Stimulated activated naive CD8-positive, alpha-beta T cell treated with anti-CD3 and anti-CD28 coated beads, Interleukin-15, amount 100 ng/mL, for 72 hours (primary cell): ENCODE measurements around the gene SRP68.

Source experiments
- ATAC-seq: fragments of 150-1000 bp; cut with Tn5 transposase; 2 replicates; pipeline ENCODE4 v1.10.0; 2021; ENCODE audit warnings: mild to moderate bottlenecking, moderate library complexity
- DNase-seq, 2 donors: peaks; one replicate each; pipeline ENCODE4 v3.0.0; 2021 to 2022
- H3K27ac Mint-ChIP-seq, 2 donors: one replicate each; pipeline ENCODE4 v1.8.0; 2022; ENCODE audit warnings: mild to moderate bottlenecking in 2 of 2, mixed read lengths in 2 of 2, moderate library complexity in 2 of 2
- H3K27me3 Mint-ChIP-seq: one replicate; pipeline ENCODE4 v1.8.0; 2022; ENCODE audit warnings: mixed read lengths
- H3K4me1 Mint-ChIP-seq: one replicate; pipeline ENCODE4 v1.8.0; 2022; ENCODE audit warnings: mild to moderate bottlenecking, mixed read lengths
- H3K4me3 Mint-ChIP-seq, 2 donors: one replicate each; pipeline ENCODE4 v1.8.0; 2022; ENCODE audit warnings: mild to moderate bottlenecking in 2 of 2, mixed read lengths in 2 of 2, moderate library complexity in 1 of 2
- H3K9me3 Mint-ChIP-seq, 2 donors: one replicate each; pipeline ENCODE4 v1.8.0; 2022; ENCODE audit warnings: mixed read lengths in 2 of 2

Gene SRP68

GRCh38 chr17:76072148-76072858, at the start of gene SRP68:
Gene SRP68, minus strand, starts transcription at chr17:76072517. Its CDS starts 26 bp downstream, at chr17:76072491.
- DNase-seq (peak; percentile 81 to 85), ATAC-seq (peak; percentile 89)
- Mint-ChIP-seq H3K9me3 (no peaks in the 10 kb centered on the region), H3K27ac (peak within 1 kb of the TSS; percentile 99), H3K4me3 (peak within 1 kb of the TSS; percentile 98), H3K4me1 (peaks cover 51% of the 10 kb centered on the region), H3K27me3 (peaks cover 41% of the 10 kb centered on the region)

- ATAC-seq (peak; percentile 47), DNase-seq (no peak)
- Mint-ChIP-seq H3K9me3 (no peaks in the 10 kb centered on the region), H3K4me1 (peaks cover 56% of the 10 kb centered on the region), H3K4me3 (peak overlapping the region; percentile 61 to 75), H3K27me3 (no peaks in the 10 kb centered on the region), H3K27ac (peak overlapping the region; percentile 54 to 91)
Measured at GRCh38 chr17:76121932-76122430, 49.7 kb upstream of the SRP68 start.

GRCh38 chr17:76120658-76121008, 48.3 kb upstream of the SRP68 start:
- Mint-ChIP-seq H3K27ac (peak overlapping the region; percentile 72 to 89), H3K9me3 (no peaks in the 10 kb centered on the region), H3K27me3 (no peaks in the 10 kb centered on the region), H3K4me1 (peaks cover 46% of the 10 kb centered on the region), H3K4me3 (peak overlapping the region in 1 of 2 donors; percentile 44)
- DNase-seq (no peak), ATAC-seq (no peak)

- Mint-ChIP-seq H3K27ac (no peak overlapping the region), H3K4me1 (peaks cover 38% of the 10 kb centered on the region), H3K4me3 (no peak overlapping the region)
Measured at GRCh38 chr17:76119409-76120371, 47.4 kb upstream of the SRP68 start.

GRCh38 chr17:76115138-76115754, 42.9 kb upstream of the SRP68 start:
- Mint-ChIP-seq H3K4me1 (no peaks in the 10 kb centered on the region), H3K27me3 (no peaks in the 10 kb centered on the region), H3K9me3 (no peaks in the 10 kb centered on the region), H3K4me3 (no peak overlapping the region), H3K27ac (no peak overlapping the region)
- ATAC-seq, result no peak
- DNase-seq, result no peak

More at GRCh38 chr17:76119409-76120371, 47.4 kb upstream of the SRP68 start:
- Mint-ChIP-seq H3K27me3 (no peaks in the 10 kb centered on the region), H3K9me3 (no peaks in the 10 kb centered on the region)
- no peak for ATAC-seq
- no peak for DNase-seq

- Mint-ChIP-seq H3K27ac (peak overlapping the region in 1 of 2 donors; percentile 27), H3K27me3 (no peaks in the 10 kb centered on the region), H3K4me3 (no peak overlapping the region), H3K4me1 (no peaks in the 10 kb centered on the region), H3K9me3 (no peaks in the 10 kb centered on the region)
- ATAC-seq (no peak), DNase-seq (no peak)
Measured at GRCh38 chr17:76111956-76112355, 39.6 kb upstream of the SRP68 start.

GRCh38 chr17:76107509-76107908, 35.2 kb upstream of the SRP68 start:
- Mint-ChIP-seq H3K4me3 (no peak overlapping the region), H3K4me1 (peaks cover 20% of the 10 kb centered on the region), H3K27me3 (no peaks in the 10 kb centered on the region), H3K9me3 (no peaks in the 10 kb centered on the region), H3K27ac (no peak overlapping the region)
- ATAC-seq, result no peak
- no peak for DNase-seq

GRCh38 chr17:76106703-76107102, 34.4 kb upstream of the SRP68 start:
- Mint-ChIP-seq H3K27ac (no peak overlapping the region), H3K9me3 (no peaks in the 10 kb centered on the region), H3K4me3 (no peak overlapping the region), H3K27me3 (no peaks in the 10 kb centered on the region), H3K4me1 (peaks cover 22% of the 10 kb centered on the region)
- DNase-seq, result no peak
- no peak for ATAC-seq

GRCh38 chr17:76104896-76105231, 32.5 kb upstream of the SRP68 start:
- Mint-ChIP-seq H3K27ac (peak overlapping the region; percentile 48 to 86), H3K4me1 (peaks cover 30% of the 10 kb centered on the region), H3K9me3 (no peaks in the 10 kb centered on the region), H3K27me3 (no peaks in the 10 kb centered on the region), H3K4me3 (peak overlapping the region; percentile 95 to 96)
- DNase-seq, result no peak
- ATAC-seq, result no peak

GRCh38 chr17:76104140-76104895, 32.0 kb upstream of the SRP68 start:
- Mint-ChIP-seq H3K9me3 (no peaks in the 10 kb centered on the region), H3K4me3 (peak overlapping the region; percentile 95 to 96), H3K27me3 (no peaks in the 10 kb centered on the region), H3K4me1 (peaks cover 30% of the 10 kb centered on the region), H3K27ac (peak overlapping the region; percentile 98)
- DNase-seq, result no peak
- no peak for ATAC-seq

GRCh38 chr17:76103274-76104139, 31.2 kb upstream of the SRP68 start, which contains the start of gene EXOC7:
Gene EXOC7, minus strand, starts transcription at chr17:76103787. Its CDS starts 95 bp downstream, at chr17:76103692.
- H3K27me3 Mint-ChIP-seq, result no peaks in the 10 kb centered on the region
- DNase-seq (peak; percentile 93 to 94), ATAC-seq (peak; percentile 92)
- H3K9me3 Mint-ChIP-seq, result no peaks in the 10 kb centered on the region
- peak within 1 kb of the TSS; percentile 98 for H3K27ac Mint-ChIP-seq
- peak within 1 kb of the TSS; percentile 95 to 96 for H3K4me3 Mint-ChIP-seq
- peaks cover 30% of the 10 kb centered on the region for H3K4me1 Mint-ChIP-seq

- Mint-ChIP-seq H3K4me1 (peaks cover 31% of the 10 kb centered on the region), H3K4me3 (peak overlapping the region; percentile 95 to 96), H3K27ac (peak overlapping the region; percentile 98), H3K9me3 (no peaks in the 10 kb centered on the region), H3K27me3 (no peaks in the 10 kb centered on the region)
- ATAC-seq (no peak), DNase-seq (no peak)
Measured at GRCh38 chr17:76102944-76103273, 30.6 kb upstream of the SRP68 start.

- Mint-ChIP-seq H3K27ac (peak overlapping the region in 1 of 2 donors; percentile 31), H3K27me3 (no peaks in the 10 kb centered on the region), H3K4me1 (peaks cover 16% of the 10 kb centered on the region), H3K9me3 (no peaks in the 10 kb centered on the region), H3K4me3 (no peak overlapping the region)
- ATAC-seq (no peak), DNase-seq (no peak)
Measured at GRCh38 chr17:76097716-76098295, 25.5 kb upstream of the SRP68 start.

GRCh38 chr17:76095943-76096342, 23.6 kb upstream of the SRP68 start:
- ATAC-seq, result no peak
- Mint-ChIP-seq H3K27me3 (no peaks in the 10 kb centered on the region), H3K4me1 (peaks cover 4% of the 10 kb centered on the region), H3K27ac (no peak overlapping the region), H3K4me3 (no peak overlapping the region), H3K9me3 (no peaks in the 10 kb centered on the region)
- DNase-seq, result no peak
